Endodermal cell (in vitro differentiated cells): ENCODE measurements around the gene PLEKHA8. TPM values are rescaled to one million over a fixed set of nuclear protein-coding genes. Genes with fewer than 3 reads are reported as not detected.

Source experiments
- DNase-seq: peaks from one replicate; pipeline ENCODE4 v3.0.0-alpha.2; 2017
- H3K27ac ChIP-seq: 2 replicates; pipeline ENCODE4 v1.5.1; 2013; ENCODE audit warnings: mild to moderate bottlenecking, low read depth, low read length, moderate library complexity
- H3K27me3 ChIP-seq: 2 replicates; pipeline ENCODE4 v1.6.1; 2013; ENCODE audit warnings: mild to moderate bottlenecking, low read length, moderate library complexity; ENCODE audit not compliant: insufficient read depth, control insufficient read depth, poor library complexity, severe bottlenecking
- H3K36me3 ChIP-seq: 2 replicates; pipeline ENCODE4 v1.7.0; 2013; ENCODE audit warnings: mild to moderate bottlenecking, low read length, moderate library complexity; ENCODE audit not compliant: control insufficient read depth, insufficient read depth
- H3K4me1 ChIP-seq: one replicate; pipeline ENCODE4 v1.7.0; 2013; ENCODE audit warnings: low read length; ENCODE audit not compliant: control insufficient read depth, insufficient read depth
- H3K4me3 ChIP-seq: 2 replicates; pipeline ENCODE4 v1.5.1; 2013; ENCODE audit warnings: mild to moderate bottlenecking, low read length, moderate library complexity
- H3K9ac ChIP-seq: 2 replicates; pipeline ENCODE4 v1.6.1; 2013; ENCODE audit warnings: mild to moderate bottlenecking, low read length, moderate library complexity; ENCODE audit not compliant: poor library complexity, severe bottlenecking; ENCODE audit errors: extremely low read depth
- H3K9me3 ChIP-seq: 2 replicates; pipeline ENCODE4 v1.6.1; 2013; ENCODE audit warnings: mild to moderate bottlenecking, low read length, moderate library complexity; ENCODE audit not compliant: control insufficient read depth
- H3K27ac Mint-ChIP-seq: 2 replicates; pipeline ENCODE4 v1.8.0; 2020; ENCODE audit warnings: mixed read lengths
- H3K27me3 Mint-ChIP-seq: 2 replicates; pipeline ENCODE4 v1.8.0; 2021; ENCODE audit warnings: mild to moderate bottlenecking, mixed read lengths; ENCODE audit not compliant: insufficient read depth
- H3K36me3 Mint-ChIP-seq: 2 replicates; pipeline ENCODE4 v1.8.0; 2020; ENCODE audit warnings: low read depth, mixed read lengths
- H3K4me1 Mint-ChIP-seq: 2 replicates; pipeline ENCODE4 v1.8.0; 2020; ENCODE audit warnings: mixed read lengths
- H3K4me3 Mint-ChIP-seq: 2 replicates; pipeline ENCODE4 v1.8.0; 2020; ENCODE audit warnings: mild to moderate bottlenecking, moderate library complexity, mixed read lengths
- H3K9me3 Mint-ChIP-seq: 2 replicates; pipeline ENCODE4 v1.8.0; 2020; ENCODE audit warnings: mild to moderate bottlenecking, mixed read lengths
- WGBS, 2 experiments: methylation state at CpG; one replicate each; pipeline versions ENCODE4 v1.1.5 to v1.1.7; 2013; ENCODE audit warnings: missing lambda C conversion rate in 2 of 2, mixed read lengths in 1 of 2; ENCODE audit not compliant: insufficient coverage in 1 of 2, insufficient read length in 1 of 2; 5-methylcytosine and 5-hydroxymethylcytosine counted together
- total RNA-seq, 2 donors: library from RNA; stranded (reverse); fragmentation: NEBNext Ultra II Directional in 1 of 2; extraction: Animal tissue kit (Norgen Biotek cat#: 25700) in 1 of 2; gene quantifications; 2 replicates in 1 of 2; 3 replicates in 1 of 2; pipeline ENCODE4 v1.2.1, GENCODE V29; 2021
- TF ChIP-seq, protein P1 (sequence below): fragments of 200-600 bp; sonication (generic); conservative IDR thresholded peaks from 2 replicates; pipeline ENCODE4 v1.5.0; 2021; ENCODE audit warnings: antibody characterized with exemption, mild to moderate bottlenecking

The PLEKHA8 gene
- total RNA-seq, 2 donors from 2014 or later: 37.7 to 42.2 TPM

GRCh38 chr7:30116771-30117170 lies 88.6 kb downstream of the PLEKHA8 start:
- Mint-ChIP-seq H3K9me3 (peaks cover 27% of the 10 kb centered on the region), H3K4me3 (no peak overlapping the region), H3K4me1 (peaks cover 17% of the 10 kb centered on the region), H3K36me3 (peaks cover 14% of the 10 kb centered on the region), H3K27me3 (peaks cover 3% of the 10 kb centered on the region), H3K27ac (no peak overlapping the region)
- Histone ChIP-seq H3K36me3 (no peaks in the 10 kb centered on the region), H3K27ac (no peak overlapping the region), H3K9ac (no peak overlapping the region), H3K4me3 (no peak overlapping the region), H3K9me3 (peaks cover 31% of the 10 kb centered on the region), H3K27me3 (no peaks in the 10 kb centered on the region), H3K4me1 (peaks cover 7% of the 10 kb centered on the region)
- 69 to 88% methylated on average over 6 of the region's 6 CpGs for WGBS, 2 experiments
- peak; percentile 71 for DNase-seq
- TF ChIP-seq, protein P1, sequence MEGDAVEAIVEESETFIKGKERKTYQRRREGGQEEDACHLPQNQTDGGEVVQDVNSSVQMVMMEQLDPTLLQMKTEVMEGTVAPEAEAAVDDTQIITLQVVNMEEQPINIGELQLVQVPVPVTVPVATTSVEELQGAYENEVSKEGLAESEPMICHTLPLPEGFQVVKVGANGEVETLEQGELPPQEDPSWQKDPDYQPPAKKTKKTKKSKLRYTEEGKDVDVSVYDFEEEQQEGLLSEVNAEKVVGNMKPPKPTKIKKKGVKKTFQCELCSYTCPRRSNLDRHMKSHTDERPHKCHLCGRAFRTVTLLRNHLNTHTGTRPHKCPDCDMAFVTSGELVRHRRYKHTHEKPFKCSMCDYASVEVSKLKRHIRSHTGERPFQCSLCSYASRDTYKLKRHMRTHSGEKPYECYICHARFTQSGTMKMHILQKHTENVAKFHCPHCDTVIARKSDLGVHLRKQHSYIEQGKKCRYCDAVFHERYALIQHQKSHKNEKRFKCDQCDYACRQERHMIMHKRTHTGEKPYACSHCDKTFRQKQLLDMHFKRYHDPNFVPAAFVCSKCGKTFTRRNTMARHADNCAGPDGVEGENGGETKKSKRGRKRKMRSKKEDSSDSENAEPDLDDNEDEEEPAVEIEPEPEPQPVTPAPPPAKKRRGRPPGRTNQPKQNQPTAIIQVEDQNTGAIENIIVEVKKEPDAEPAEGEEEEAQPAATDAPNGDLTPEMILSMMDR: no peak

DNA sequence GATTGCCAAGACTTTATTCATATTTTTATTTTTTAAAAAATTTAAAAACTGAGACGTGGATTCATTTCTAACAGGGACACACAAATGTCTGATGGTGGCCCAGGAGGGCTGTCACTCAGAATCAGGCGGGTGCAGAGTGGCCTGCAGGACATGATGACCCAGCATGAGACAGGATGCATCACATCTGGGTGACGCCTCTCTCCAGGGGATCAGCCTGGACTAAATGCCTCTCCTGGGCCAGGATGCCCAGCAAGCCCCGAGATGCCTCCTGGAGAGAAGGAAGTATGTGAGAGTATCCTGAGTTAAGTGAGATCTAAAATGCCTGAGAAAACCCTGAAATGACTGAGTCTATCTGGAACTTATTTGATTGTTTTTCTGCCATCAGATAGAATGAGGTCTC lies 89.7 kb downstream of the PLEKHA8 start:
- H3K9ac ChIP-seq: no peak overlapping the region
- H3K27ac Mint-ChIP-seq: no peak overlapping the region
- no peaks in the 10 kb centered on the region for H3K36me3 ChIP-seq
- no peak overlapping the region for H3K4me3 Mint-ChIP-seq
- WGBS, 2 experiments: 94 to 100% methylated on average over 2 to 4 of the region's 4 CpGs
- peaks cover 22% of the 10 kb centered on the region for H3K9me3 ChIP-seq
- H3K27me3 ChIP-seq: no peaks in the 10 kb centered on the region
- H3K4me1 Mint-ChIP-seq: peaks cover 17% of the 10 kb centered on the region
- H3K27ac ChIP-seq: no peak overlapping the region
- H3K36me3 Mint-ChIP-seq: peaks cover 7% of the 10 kb centered on the region
- H3K4me1 ChIP-seq: peaks cover 7% of the 10 kb centered on the region
- TF ChIP-seq, protein P1: no peak
- H3K9me3 Mint-ChIP-seq: peaks cover 17% of the 10 kb centered on the region
- no peak for DNase-seq
- H3K4me3 ChIP-seq: no peak overlapping the region
- H3K27me3 Mint-ChIP-seq: peaks cover 3% of the 10 kb centered on the region

GRCh38 chr7:30119890-30120577 lies 91.8 kb downstream of the PLEKHA8 start:
- no peaks in the 10 kb centered on the region for H3K36me3 ChIP-seq
- Mint-ChIP-seq H3K4me3 (no peak overlapping the region), H3K27ac (no peak overlapping the region), H3K36me3 (no peaks in the 10 kb centered on the region), H3K27me3 (peaks cover 3% of the 10 kb centered on the region), H3K4me1 (peaks cover 17% of the 10 kb centered on the region), H3K9me3 (peaks cover under 1% of the 10 kb centered on the region)
- no peak overlapping the region for H3K4me3 ChIP-seq
- TF ChIP-seq, protein P1: no peak
- H3K4me1 ChIP-seq: peaks cover 12% of the 10 kb centered on the region
- peaks cover 7% of the 10 kb centered on the region for H3K9me3 ChIP-seq
- H3K27ac ChIP-seq: no peak overlapping the region
- H3K27me3 ChIP-seq: no peaks in the 10 kb centered on the region
- no peak overlapping the region for H3K9ac ChIP-seq
- WGBS, 2 experiments: 89 to 90% methylated on average over 4 of the region's 4 CpGs
- no peak for DNase-seq
